SK-N-SH (cell line): ENCODE measurements around the gene PCSK5. TPM values are rescaled to one million over a fixed set of nuclear protein-coding genes. Genes with fewer than 3 reads are reported as not detected.

Experiments used
- CTCF ChIA-PET: fragments of 300-600, 350-600 bp; formaldehyde crosslinking; extraction: SDS; loops from one replicate; lab custom pipeline; 2021; lab: Yijun Ruan, JAX
- POLR2A ChIA-PET: fragments of 350-600 bp; sonication (Branson Sonifier 250); formaldehyde crosslinking; extraction: SDS; loops from one replicate; lab custom pipeline; 2020; ENCODE audit warnings: antibody characterized with exemption, inconsistent platforms; lab: Yijun Ruan, JAX
- DNase-seq: peaks from one replicate; pipeline ENCODE4 v3.0.0; 2012
- H2AFZ ChIP-seq: fragments of 200-600 bp; sonication (generic); 2 replicates; pipeline ENCODE4 v1.8.1; 2016; ENCODE audit warnings: antibody characterized with exemption, mild to moderate bottlenecking, low read depth
- H3F3A ChIP-seq: fragments of 200-600 bp; sonication (generic); replicated peaks from 2 replicates; pipeline ENCODE3; 2016; ENCODE audit warnings: antibody characterized with exemption, mild to moderate bottlenecking; ENCODE audit not compliant: insufficient read depth
- H3K27ac ChIP-seq, 2 experiments: fragments of 200-500 bp in 1 of 2; fragments of 200-600 bp in 1 of 2; sonication (Bioruptor generic) in 1 of 2; sonication (generic), shearing (Covaris generic) in 1 of 2; 2 replicates each; pipeline versions ENCODE4 v1.5.1 to v1.6.1; 2014 to 2016; ENCODE audit warnings: low read depth in 2 of 2, inconsistent platforms in 1 of 2, low read length in 1 of 2, mild to moderate bottlenecking in 1 of 2, mixed read lengths in 1 of 2
- H3K27me3 ChIP-seq: fragments of 200-600 bp; sonication (generic), shearing (Covaris generic); 2 replicates; pipeline ENCODE4 v1.6.1; 2016; ENCODE audit warnings: mixed run types; ENCODE audit not compliant: insufficient read depth
- H3K36me3 ChIP-seq, 2 experiments: fragments of 200-500 bp in 1 of 2; fragments of 200-600 bp in 1 of 2; sonication (Bioruptor generic) in 1 of 2; sonication (generic) in 1 of 2; replicated peaks in 1 of 2; 2 replicates each; pipeline versions ENCODE3 to v1.5.1; 2014 to 2016; ENCODE audit warnings: low read length in 1 of 2, mild to moderate bottlenecking in 1 of 2; ENCODE audit not compliant: insufficient read depth in 2 of 2, control insufficient read depth in 1 of 2
- H3K4me1 ChIP-seq, 2 experiments: fragments of 200-500 bp in 1 of 2; fragments of 200-600 bp in 1 of 2; sonication (Bioruptor generic) in 1 of 2; sonication (generic), shearing (Covaris generic) in 1 of 2; 2 replicates each; pipeline versions ENCODE4 v1.5.1 to v1.6.1; 2014 to 2016; ENCODE audit warnings: low read depth in 1 of 2, low read length in 1 of 2, mixed run types in 1 of 2; ENCODE audit not compliant: insufficient read depth in 2 of 2, control insufficient read depth in 1 of 2
- H3K4me2 ChIP-seq: fragments of 200-600 bp; sonication (generic), shearing (Covaris generic); 2 replicates; pipeline ENCODE4 v1.6.1; 2017; ENCODE audit warnings: mixed run types
- H3K4me3 ChIP-seq, 2 experiments: fragments of 200-500 bp in 1 of 2; fragments of 200-600 bp in 1 of 2; sonication (Bioruptor generic) in 1 of 2; sonication (generic), shearing (Covaris generic) in 1 of 2; 2 replicates each; pipeline versions ENCODE4 v1.5.1 to v1.8.1; 2014 to 2016; ENCODE audit warnings: low read depth in 2 of 2, inconsistent platforms in 1 of 2, low read length in 1 of 2, mild to moderate bottlenecking in 1 of 2, mixed read lengths in 1 of 2, moderate library complexity in 1 of 2
- H3K79me2 ChIP-seq: fragments of 200-600 bp; sonication (generic); 2 replicates; pipeline ENCODE4 v1.8.1; 2017; ENCODE audit warnings: mild to moderate bottlenecking; ENCODE audit not compliant: insufficient read depth
- H3K9ac ChIP-seq: fragments of 200-600 bp; sonication (generic); 2 replicates; pipeline ENCODE4 v1.6.1; 2017; ENCODE audit warnings: mixed run types
- H3K9me2 ChIP-seq: fragments of 200-600 bp; sonication (generic); 2 replicates; pipeline ENCODE4 v1.6.1; 2017; ENCODE audit warnings: mixed run types
- H3K9me3 ChIP-seq: fragments of 200-600 bp; sonication (generic); 2 replicates; pipeline ENCODE4 v1.6.1; 2017; ENCODE audit warnings: mixed run types, mild to moderate bottlenecking, moderate library complexity
- H4K20me1 ChIP-seq: fragments of 200-600 bp; sonication (generic); 2 replicates; pipeline ENCODE4 v1.6.1; 2017; ENCODE audit warnings: mild to moderate bottlenecking, mixed run types; ENCODE audit not compliant: insufficient read depth
- EP300 ChIP-seq, 2 experiments: IDR thresholded peaks; 2 replicates each; pipeline versions ENCODE4 v1.4.0 to v1.6.1; 2012; ENCODE audit warnings: borderline replicate concordance in 1 of 2, low read depth in 1 of 2, low read length in 1 of 2
- FOSL2 ChIP-seq: IDR thresholded peaks from 2 replicates; pipeline ENCODE4 v1.4.0; 2012; ENCODE audit warnings: low read depth, mild to moderate bottlenecking, moderate library complexity, borderline replicate concordance
- FOXM1 ChIP-seq: IDR thresholded peaks from 2 replicates; pipeline ENCODE4 v1.4.0; 2012; ENCODE audit warnings: low read depth, mild to moderate bottlenecking
- GATA2 ChIP-seq: sonication (generic); formaldehyde crosslinking; IDR thresholded peaks from 2 replicates; pipeline ENCODE4 v1.5.0; 2020; ENCODE audit warnings: mild to moderate bottlenecking, missing genetic modification reagents
- MEF2A ChIP-seq: IDR thresholded peaks from 2 replicates; pipeline ENCODE4 v1.4.0; 2012; ENCODE audit warnings: low read depth, borderline replicate concordance
- MXI1 ChIP-seq: IDR thresholded peaks from 2 replicates; pipeline ENCODE4 v1.6.1; 2012; ENCODE audit warnings: mild to moderate bottlenecking, low read depth, low read length, improper control_type of control experiment
- NFIC ChIP-seq: IDR thresholded peaks from 2 replicates; pipeline ENCODE4 v1.4.0; 2012; ENCODE audit warnings: borderline replicate concordance
- NRF1 ChIP-seq: IDR thresholded peaks from 2 replicates; pipeline ENCODE4 v1.6.1; 2012; ENCODE audit warnings: low read depth, mild to moderate bottlenecking, low read length
- PBX3 ChIP-seq: IDR thresholded peaks from 2 replicates; pipeline ENCODE4; 2012
- RFX5 ChIP-seq: IDR thresholded peaks from 2 replicates; pipeline ENCODE4 v1.6.1; 2012; ENCODE audit warnings: mild to moderate bottlenecking, improper control_type of control experiment, low read length
- SIN3A ChIP-seq: IDR thresholded peaks from 2 replicates; pipeline ENCODE4 v1.6.1; 2012; ENCODE audit warnings: low read depth, mild to moderate bottlenecking, low read length, moderate library complexity, borderline replicate concordance
- TCF12 ChIP-seq: IDR thresholded peaks from 2 replicates; pipeline ENCODE4 v1.4.0; 2012
- TEAD4 ChIP-seq: IDR thresholded peaks from 2 replicates; pipeline ENCODE4 v1.4.0; 2012; ENCODE audit warnings: mild to moderate bottlenecking, borderline replicate concordance; ENCODE audit not compliant: insufficient read depth
- ZBTB33 ChIP-seq: IDR thresholded peaks from 2 replicates; pipeline ENCODE4 v1.4.0; 2012; ENCODE audit warnings: low read depth, borderline replicate concordance
- WGBS: methylation state at CpG from one replicate; pipeline ENCODE4 v1.1.6; 2017; ENCODE audit warnings: low lambda C conversion rate; 5-methylcytosine and 5-hydroxymethylcytosine counted together
- polyA plus RNA-seq, 3 experiments: library from polyadenylated mRNA; depleted of rRNA; stranded (reverse); fragments of >200 nt; gene quantifications; 2 replicates each; pipeline ENCODE4 v1.2.3, GENCODE V29; 2012

Gene PCSK5
- polyA plus RNA-seq, 1 of the 3 experiments (the other 2 are of a cell fraction) = 0.08 TPM

GRCh38 chr9:76227156-76227555 is 336.7 kb downstream of the PCSK5 start:
- Histone ChIP-seq H3K4me2 (no peak overlapping the region), H3K27me3 (no peaks in the 10 kb centered on the region; the same call in none of the 2 replicates), H4K20me1 (no peaks in the 10 kb centered on the region), H3K79me2 (no peaks in the 10 kb centered on the region), H3K27ac (no peak overlapping the region), H3K9me2 (no peaks in the 10 kb centered on the region), H3F3A (no peaks in the 10 kb centered on the region), H2AFZ (no peak overlapping the region), H3K9ac (no peak overlapping the region), H3K4me3 (no peak overlapping the region), H3K9me3 (no peaks in the 10 kb centered on the region), H3K36me3 (no peaks in the 10 kb centered on the region), H3K4me1 (no peaks in the 10 kb centered on the region)
- no peak for DNase-seq
- TF ChIP-seq RFX5 (no peak), PBX3 (no peak), NRF1 (no peak), NFIC (no peak), MXI1 (no peak), TEAD4 (no peak)
- ChIA-PET CTCF (no interaction called here), POLR2A (no interaction called here)
- 0% methylated on average over 1 of the region's 2 CpGs for WGBS

- H3K9me3 ChIP-seq = no peaks in the 10 kb centered on the region
- no peak overlapping the region for H2AFZ ChIP-seq
- H3F3A ChIP-seq = no peaks in the 10 kb centered on the region
- no peaks in the 10 kb centered on the region for H3K79me2 ChIP-seq
- H3K9me2 ChIP-seq = no peaks in the 10 kb centered on the region
- H3K4me1 ChIP-seq = no peaks in the 10 kb centered on the region
- H3K36me3 ChIP-seq = no peaks in the 10 kb centered on the region
- ChIA-PET POLR2A (no interaction called here), CTCF (no interaction called here)
- H3K27ac ChIP-seq = no peak overlapping the region
- WGBS = 5% methylated on average over 5 of the region's 5 CpGs
- no peaks in the 10 kb centered on the region; the same call in 1 of the 2 replicates for H3K27me3 ChIP-seq
- no peak overlapping the region for H3K4me2 ChIP-seq
- TF ChIP-seq SIN3A = no peak
- TF ChIP-seq EP300 (IDR thresholded peaks at IDR 0.05; ENCODE audit: borderline replicate concordance in 1 of 2, low read depth in 1 of 2, low read length in 1 of 2) = no peak
- DNase-seq = no peak
- no peaks in the 10 kb centered on the region for H4K20me1 ChIP-seq
- H3K9ac ChIP-seq = no peak overlapping the region
- no peak overlapping the region for H3K4me3 ChIP-seq
Measured at GRCh38 chr9:76231001-76231400, 340.5 kb downstream of the PCSK5 start.

- CTCF ChIA-PET = no interaction called here
- peaks cover 10% of the 10 kb centered on the region; the same call in 1 of the 2 replicates for H3K27me3 ChIP-seq
- no peak overlapping the region for H3K9ac ChIP-seq
- H3K4me1 ChIP-seq = no peaks in the 10 kb centered on the region
- WGBS = 13% methylated on average over 7 of the region's 7 CpGs
- H4K20me1 ChIP-seq = no peaks in the 10 kb centered on the region
- TF ChIP-seq ZBTB33 (no peak), FOXM1 (no peak), GATA2 (CRISPR knock-in tag) (no peak), NFIC (no peak), FOSL2 (no peak), TCF12 (no peak), MEF2A (no peak)
- H3K4me3 ChIP-seq = no peak overlapping the region
- H3K79me2 ChIP-seq = no peaks in the 10 kb centered on the region
- no peaks in the 10 kb centered on the region for H3K9me2 ChIP-seq
- H3K9me3 ChIP-seq = no peaks in the 10 kb centered on the region
- POLR2A ChIA-PET = no interaction called here
- H2AFZ ChIP-seq = no peak overlapping the region
- no peaks in the 10 kb centered on the region for H3F3A ChIP-seq
- no peaks in the 10 kb centered on the region for H3K36me3 ChIP-seq
- H3K27ac ChIP-seq = no peak overlapping the region
- no peak for DNase-seq
- H3K4me2 ChIP-seq = no peak overlapping the region
Measured at GRCh38 chr9:76232861-76233489, 342.5 kb downstream of the PCSK5 start.
